GM18909 (cell line): Measurements from ENCODE around the gene STEEP1.

Source experiments
- ATAC-seq: cut with Tn5 transposase; IDR thresholded peaks from one replicate; pipeline ENCODE4 v1.9.1; 2021; ENCODE audit warnings: mild to moderate bottlenecking; ENCODE audit not compliant: unreplicated experiment, poor library complexity

Gene STEEP1

GRCh38 chrX:119565107-119565663 lies at the start of gene STEEP1:
TSS of gene STEEP1 (minus strand) at chrX:119565409. CDS start at chrX:119565355, 54 bp downstream.
- ATAC-seq = peak; percentile 90

GRCh38 chrX:119614776-119615175 lies 49.6 kb upstream of the STEEP1 start:
- ATAC-seq = no peak

DNA sequence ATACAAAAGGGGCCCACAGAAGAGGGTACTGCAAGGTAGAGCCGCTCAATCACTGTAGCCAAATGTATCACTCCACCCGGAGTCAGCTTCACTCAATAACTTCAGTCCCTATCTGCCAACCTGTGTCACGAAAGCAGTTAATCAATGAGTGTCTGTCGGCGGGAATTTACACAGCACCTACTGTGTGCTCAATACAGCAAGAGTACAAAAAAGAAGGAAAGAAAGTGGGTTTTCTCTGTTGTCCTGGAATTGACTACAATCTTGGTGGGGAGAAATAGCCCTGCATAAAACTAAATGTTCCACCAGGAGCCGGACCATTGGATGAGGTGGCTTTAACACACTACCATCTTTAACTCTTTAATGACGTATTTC lies 41.8 kb upstream of the STEEP1 start:
- ATAC-seq = no peak

GRCh38 chrX:119606280-119607017 lies 41.2 kb upstream of the STEEP1 start, which contains the start of gene NKRF:
TSS of gene NKRF (minus strand) at chrX:119606424.
- peak; percentile 83 for ATAC-seq

GRCh38 chrX:119605464-119606279 lies 40.5 kb upstream of the STEEP1 start:
- ATAC-seq = peak; percentile 31

DNA sequence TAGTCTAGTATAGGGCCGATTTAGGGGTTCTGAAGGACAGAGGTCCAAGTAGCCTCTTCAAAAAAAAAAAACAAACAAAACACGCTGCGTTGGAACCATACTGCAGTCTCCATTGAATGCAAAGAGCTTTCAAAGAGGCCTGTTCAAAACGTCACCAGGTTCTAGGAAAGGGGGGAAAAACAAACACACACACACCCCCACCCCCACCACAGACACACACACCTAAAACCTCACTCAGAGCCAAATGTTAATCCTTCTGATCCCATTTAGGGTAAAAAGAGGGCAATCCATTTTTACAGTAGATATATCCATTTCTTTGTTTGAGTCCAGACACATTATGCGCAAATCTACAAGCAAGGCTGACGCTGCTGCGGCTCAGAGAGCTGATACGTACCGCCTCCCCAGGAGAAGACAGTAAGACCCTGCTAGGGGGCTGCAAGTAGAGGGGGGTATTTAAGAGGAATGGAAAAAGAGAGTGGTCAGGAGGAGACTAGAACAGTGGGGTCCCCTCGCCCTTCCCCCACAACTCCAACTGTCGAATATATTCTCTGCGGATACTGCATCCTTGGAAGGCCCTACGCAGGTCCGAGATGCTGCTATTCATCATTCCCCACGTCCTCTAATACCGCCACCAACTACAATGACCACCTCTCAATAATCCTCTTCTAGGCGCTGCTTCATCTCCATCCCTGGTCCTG lies 39.7 kb upstream of the STEEP1 start:
- ATAC-seq = no peak

DNA sequence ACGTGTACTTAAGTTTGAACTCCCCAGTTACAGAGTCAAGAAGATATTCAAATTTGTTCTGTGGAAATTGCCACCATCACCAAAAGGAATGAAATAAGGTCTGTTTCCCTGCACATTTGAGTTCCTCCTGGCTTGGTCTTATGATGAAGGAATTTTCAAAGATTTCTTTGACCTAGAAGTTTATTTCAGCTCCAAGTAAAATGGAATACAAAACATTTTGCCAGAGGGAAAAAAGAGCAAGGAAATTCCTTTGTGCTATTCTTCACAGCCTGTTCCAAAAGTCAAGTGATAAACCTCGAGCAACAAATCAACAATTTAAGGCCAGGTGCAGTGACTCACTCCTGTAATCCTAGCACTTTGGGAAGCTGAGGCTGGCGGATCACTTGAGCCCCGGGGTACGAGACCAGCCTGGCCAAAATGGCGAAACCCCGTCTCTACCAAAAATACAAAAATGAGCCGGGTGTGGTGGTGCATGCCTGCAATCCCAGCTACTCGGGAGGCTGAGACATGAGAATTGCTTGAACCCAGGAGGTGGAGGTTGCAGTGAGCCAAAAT lies 37.6 kb upstream of the STEEP1 start:
- ATAC-seq = no peak

- no peak for ATAC-seq
Observed at GRCh38 chrX:119589810-119590209, 24.6 kb upstream of the STEEP1 start.

DNA sequence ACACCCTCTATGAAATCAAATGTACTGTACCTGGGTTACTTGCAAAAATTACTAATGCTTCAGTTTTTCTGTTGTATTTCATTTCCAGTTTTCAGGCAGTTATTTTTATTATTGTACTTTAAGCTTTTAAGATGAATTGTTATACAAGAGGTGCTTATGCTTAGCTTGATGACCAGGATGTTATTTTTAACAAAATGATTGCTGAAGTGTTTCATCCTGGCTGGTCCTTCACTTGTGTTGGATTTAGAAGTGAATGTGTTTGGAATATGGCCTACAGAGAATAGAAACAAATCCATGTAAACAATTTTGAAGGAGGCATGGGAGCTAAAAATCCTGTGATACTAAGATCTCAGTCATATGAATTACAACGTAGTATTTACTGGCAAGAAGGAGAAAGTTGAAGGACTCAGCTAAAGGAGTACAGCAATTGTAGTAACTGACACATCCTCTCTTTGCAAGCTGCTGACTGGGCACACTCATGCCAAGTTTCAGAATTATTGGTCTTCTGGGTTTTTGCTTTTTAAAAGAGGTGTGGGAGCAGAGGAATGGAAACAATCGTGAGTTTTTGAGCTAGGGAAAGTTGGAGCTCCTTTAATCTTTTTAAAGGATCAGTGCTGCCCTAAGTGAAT lies 18.3 kb upstream of the STEEP1 start:
- no peak for ATAC-seq

GRCh38 chrX:119579414-119579813 lies 14.2 kb upstream of the STEEP1 start:
- ATAC-seq = no peak

DNA sequence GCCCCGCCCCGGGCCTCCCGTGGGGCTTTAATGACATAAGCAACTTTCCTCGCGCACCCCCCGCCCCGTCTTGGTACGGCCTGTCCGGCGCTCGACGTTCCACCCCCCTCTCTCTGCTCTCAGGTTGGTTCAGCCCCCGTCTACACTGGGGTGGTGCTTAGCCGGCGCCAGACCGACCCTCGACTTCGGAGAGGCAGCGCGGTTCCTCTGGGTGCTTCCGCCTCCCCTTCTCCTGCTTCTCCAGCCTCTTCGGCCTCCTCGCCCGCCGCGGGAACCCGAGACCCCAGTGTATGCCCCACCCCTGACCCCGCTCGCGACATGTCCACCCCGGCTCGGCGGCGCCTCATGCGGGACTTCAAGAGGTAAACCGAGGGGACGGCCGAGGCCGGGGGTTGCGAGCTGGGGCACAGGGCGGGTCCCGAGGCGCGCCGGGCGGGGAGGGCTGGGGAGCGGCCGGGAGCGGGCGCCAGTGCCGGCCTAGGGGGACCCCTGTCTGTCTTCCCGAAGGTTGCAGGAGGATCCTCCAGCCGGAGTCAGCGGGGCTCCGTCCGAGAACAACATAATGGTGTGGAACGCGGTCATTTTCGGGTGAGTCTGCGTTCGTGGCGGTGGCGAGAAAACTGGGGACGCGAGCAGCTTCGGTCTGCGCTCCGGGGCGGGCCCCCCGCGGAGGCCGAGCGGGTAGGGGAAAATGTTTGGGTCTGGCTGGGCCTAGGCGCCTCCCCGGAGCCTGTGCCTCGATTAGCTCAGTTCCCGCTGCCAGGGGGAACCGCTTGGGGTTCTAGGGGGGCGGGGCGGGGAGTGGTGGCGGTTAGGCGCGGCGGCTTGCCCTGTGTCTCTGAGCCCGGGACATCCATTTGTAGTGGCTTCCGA lies 9.4 kb upstream of the STEEP1 start, which contains the start of gene UBE2A:
TSS of gene UBE2A (plus strand) at position 170 of the 873 bp plus-strand sequence. CDS start at position 319, 149 bp downstream.
- ATAC-seq = peak; percentile 87

GRCh38 chrX:119573840-119574393 lies 8.7 kb upstream of the STEEP1 start:
- peak; percentile 13 for ATAC-seq

DNA sequence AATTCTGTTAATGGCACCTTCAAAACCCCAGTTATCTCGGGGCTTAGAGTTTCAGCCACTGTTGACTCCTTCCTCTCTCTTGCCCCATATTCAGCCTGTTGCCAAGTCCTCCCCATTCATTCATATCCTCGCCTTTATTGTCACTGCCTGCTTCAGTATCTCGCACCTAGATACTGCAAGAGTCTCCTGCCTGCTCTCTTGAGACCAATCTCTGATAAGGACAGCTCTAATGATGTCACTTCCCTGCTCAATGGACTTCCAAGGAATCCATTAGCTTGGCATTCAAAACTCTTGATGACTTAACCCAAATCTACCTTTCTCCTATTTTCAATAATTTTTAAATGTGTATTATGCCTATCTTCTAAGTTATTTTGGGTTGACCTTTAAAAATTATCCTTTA lies 8.0 kb upstream of the STEEP1 start:
- ATAC-seq = no peak

DNA sequence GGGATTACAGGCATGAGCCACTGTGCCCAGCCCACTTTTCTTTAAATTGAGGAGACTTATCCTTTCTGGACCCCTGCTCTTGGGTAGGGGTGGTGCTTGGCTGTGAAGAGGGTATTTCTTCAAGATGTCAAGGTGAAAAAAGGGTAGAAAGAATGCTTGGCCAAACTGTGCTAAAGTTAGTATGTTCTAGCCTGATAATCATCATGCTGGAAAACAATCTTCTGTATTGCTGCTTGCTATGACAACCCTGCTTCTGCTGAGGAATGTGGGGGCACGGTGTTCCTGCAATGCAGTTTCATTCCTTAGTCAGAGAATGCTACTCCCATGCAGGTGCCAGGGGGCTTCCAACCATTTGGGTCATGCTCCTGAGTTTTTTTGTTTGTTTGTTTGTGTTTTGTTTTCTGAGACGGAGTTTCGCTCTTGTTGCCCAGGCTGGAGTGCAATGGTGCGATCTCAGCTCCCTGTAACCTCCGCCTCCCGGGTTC lies 5.2 kb upstream of the STEEP1 start:
- no peak for ATAC-seq

DNA sequence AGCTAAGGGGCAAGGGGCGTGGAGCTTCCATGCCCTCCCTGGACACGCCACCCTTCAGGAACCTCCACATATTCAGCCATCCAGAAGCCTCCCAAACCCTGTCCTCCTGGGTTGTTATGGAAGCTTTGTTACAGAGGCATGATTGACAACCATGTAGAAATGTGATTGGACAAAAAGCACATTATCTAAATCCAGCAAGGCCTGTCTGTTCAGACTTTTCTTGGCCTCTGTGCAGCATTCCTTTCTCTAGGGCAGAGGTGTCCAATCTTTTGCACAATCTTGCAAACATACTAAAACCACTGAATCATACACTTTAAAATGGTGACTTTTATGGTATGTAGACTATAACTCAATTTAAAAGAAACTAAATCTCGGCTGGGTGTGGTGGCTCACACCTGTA lies 12.7 kb downstream of the STEEP1 start:
- no peak for ATAC-seq

DNA sequence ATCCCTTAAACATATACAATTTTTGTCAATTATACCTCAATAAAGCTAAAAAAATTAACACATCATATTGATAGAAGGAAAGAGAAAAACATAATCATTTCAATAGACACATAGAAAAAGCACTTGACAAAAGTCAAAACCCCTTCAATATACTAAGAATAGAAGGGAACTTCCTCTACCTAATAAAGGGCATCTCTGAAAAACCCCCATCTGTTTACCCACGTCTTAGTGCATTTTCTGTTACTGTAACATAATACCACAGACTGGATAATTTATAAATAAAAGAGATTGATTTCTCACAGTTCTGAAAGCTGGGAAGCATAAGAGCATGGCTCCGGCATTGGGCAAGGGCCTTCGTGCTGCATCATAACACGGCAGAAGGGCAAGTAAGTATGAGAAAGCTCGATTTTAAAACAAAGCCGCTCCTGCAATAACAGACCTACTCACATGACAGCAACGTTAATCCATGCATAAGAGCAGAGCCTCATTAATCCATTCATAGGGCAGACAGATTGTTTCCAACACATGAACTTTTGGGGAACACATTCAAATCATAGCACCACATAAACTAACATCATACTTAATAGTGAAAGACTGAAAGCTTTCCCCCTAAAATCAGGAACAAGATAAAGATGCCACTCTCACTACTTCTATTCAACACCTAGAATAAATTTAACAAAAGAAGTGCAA lies 15.7 kb downstream of the STEEP1 start:
- ATAC-seq = no peak

GRCh38 chrX:119541188-119541587 lies 24.0 kb downstream of the STEEP1 start:
- ATAC-seq = no peak

- no peak for ATAC-seq
Observed at GRCh38 chrX:119539872-119540271, 25.3 kb downstream of the STEEP1 start.
